HG03139 (cell line): ENCODE data around the gene IVD.

Experiments used
- ATAC-seq: cut with Tn5 transposase; IDR thresholded peaks from one replicate; pipeline ENCODE4 v1.9.1; 2021; ENCODE audit not compliant: unreplicated experiment

IVD gene

DNA sequence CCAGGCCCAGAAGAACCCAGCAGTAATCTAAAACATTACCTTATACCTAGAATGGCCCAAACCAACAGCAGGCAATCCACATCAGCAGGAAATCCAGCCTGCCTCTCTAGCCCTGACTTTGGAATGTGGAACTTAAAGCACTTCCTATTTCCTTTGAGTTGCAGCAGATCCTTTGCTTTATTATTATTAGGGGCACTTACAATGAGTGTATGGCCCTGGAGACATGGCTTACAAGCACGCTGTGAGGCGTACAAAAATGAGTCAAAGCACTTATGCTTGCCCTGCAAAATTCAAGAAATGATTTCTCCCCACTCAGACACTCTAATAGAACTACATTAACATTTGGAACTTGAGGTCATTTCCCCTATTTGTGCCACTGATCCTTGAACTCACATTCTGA lies 32.6 kb upstream of the IVD start:
- no peak for ATAC-seq

DNA sequence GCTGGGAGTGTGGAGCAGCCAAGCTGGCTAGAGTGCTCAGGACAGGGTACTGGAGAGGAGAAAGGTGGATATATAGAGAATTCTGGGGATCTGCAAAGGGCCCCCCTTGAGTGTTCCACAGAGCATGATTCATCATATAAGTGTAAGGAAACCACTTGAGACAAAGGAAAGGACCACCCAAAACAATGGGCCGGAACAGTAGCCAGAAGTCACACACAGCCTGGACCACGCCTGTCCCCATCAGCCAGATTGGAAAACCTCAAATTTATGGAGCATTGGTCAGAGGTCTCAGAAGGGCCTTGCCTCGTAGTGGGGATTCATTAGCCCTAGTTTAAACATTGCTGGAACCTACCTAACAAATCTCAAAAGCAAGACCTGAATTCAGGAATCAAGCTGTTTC lies 28.0 kb upstream of the IVD start:
- ATAC-seq = no peak

DNA sequence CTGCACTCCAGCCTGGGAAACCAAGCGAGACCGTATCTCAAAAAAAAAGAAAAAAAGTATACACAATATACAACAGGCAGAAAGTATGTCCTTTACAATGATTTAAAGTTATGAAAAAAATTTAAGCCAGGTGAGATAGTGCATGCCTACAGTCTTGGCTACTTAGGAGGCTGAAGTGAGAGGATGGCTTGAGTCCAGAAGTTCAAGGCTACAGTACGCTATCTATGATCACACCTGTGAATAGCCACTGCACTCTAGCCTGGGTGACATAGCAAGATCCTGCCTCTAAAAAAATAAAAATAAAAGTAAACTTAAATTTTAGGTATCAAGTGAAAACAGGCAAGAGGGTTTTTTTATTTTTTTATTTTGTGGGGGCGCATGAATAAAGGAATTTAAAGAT lies 26.2 kb upstream of the IVD start:
- ATAC-seq = no peak

DNA sequence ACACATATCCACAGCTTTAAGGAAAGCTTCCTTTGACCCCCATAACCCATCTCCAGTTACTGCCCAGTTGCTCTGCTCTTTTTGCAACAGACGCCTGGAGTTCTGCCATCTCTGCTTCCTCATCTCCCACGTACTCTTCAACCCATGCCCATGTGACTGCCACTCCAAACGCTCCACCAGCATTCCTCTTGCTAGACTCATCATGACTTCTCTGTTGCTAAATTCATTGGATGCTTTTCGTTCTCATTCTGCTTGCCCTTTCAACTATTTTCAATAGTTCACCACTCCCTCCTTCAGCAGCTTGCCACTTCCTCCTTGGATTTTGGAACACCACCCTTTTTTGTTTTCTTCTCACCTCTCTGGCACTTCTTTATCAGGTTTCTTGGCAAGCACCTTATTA lies 25.7 kb upstream of the IVD start:
- ATAC-seq = no peak

DNA sequence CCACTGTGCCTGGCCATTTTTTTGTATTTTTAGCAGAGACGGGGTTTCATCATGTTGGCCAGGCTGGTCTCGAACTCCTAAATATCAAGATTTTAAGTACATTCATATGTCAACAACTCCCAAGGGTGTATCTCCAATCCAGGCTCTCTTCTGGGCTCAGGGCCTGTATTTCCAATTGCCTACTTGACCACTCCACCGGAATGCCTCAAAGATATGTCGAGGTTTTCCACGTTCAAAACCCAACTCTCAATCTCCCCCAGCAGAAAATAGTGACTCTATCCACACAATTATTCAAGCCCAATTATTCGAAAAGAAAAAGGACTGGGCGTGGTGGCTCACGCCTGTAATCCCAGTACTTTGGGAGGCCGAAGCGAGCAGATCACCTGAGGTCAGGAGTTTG lies 25.0 kb upstream of the IVD start:
- ATAC-seq = no peak

DNA sequence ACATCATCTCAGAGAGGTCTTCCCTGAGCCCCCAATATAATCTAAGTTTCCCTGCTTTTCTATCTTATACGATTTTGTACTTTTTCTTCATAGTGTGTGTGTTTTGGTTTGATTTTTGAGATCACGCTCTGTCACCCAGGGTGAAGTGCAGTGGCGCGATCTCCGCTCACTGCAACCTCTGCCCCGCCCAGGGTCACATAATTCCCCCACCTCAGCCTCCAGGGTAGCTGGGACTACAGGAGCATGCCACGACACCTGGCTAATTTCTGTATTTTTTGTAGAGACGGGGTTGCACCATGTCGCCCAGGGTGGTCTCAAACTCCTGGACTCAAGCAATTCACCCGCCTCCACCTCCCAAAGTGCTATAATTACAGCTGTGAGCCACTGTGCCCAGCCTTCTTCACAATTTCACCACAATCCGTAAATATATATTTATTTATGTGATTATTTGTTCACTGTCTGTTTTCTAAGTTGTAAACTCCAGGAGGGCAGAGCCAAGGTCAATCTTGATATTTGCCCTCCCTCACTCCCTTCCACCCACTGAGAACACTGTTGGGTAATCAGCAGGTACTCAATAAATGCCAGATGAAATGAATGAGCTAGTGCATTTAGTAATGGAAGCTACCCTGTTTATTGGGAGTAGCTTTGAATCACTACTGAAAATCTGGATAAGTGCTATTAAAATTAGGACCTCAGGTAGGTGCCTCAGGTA lies 23.6 kb upstream of the IVD start:
- no peak for ATAC-seq

DNA sequence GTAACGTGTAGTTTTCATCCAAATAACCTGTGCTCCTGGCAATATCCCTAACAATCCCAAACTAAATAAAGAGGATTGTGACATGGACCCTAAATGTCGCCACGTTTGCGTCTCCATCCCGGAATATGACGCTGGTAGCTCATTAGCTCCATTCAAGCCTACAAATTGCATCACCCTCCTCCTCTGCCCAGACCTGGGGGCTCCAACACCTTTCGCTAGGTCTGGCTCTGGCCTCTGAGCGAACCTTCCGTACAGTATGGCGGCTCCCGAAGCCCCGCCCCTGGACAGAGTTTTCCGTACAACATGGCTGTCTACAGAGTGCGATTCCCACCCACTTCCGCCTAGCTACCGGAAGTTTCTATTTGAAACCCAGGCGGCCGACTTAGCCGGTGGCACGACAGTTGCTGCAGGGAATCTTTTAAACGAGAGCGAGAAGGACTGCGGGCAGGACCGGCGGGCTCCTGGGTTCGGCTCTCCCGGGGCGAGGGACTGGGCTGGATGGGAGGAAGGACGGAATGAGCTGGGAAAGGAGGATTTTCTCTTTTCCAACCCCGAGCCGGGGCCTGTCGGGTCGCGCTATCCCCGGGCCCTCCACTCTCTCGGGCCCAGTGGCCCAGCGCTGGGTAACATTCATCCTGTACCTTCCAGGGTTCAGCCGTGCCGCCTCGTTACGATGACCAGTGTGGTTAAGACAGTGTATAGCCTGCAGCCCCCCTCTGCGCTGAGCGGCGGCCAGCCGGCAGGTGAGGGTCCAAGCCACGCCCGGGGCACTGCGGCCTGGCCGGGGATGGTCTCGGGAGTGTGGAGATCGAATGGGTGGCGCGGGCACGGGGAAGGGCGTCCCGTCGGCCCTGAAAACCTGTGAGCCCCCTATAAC lies 22.8 kb upstream of the IVD start, which contains the start of gene KNSTRN:
TSS of gene KNSTRN (plus strand) at position 142 of the 877 bp plus-strand sequence. CDS start at position 257, 115 bp downstream.
- ATAC-seq = peak; percentile 89

DNA sequence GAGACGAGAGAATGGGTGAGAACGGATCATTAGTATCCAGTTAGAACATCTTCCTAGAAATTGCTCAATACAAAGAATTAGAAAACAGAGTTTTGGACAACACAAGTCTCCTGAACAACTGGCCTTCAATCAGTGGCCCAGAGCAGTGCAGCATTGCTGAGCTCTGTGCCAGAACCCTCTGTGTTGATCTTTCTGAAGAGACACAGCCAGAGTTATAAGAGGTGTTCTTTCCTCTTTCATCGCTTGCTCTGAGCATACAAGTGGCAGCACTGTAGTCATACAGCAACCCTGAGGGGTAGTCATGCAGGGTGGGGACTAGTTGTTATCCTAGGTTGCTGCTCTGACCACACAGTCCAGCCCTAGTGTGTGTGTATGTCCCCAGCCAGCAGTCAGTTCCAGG lies 19.1 kb upstream of the IVD start:
- no peak for ATAC-seq

DNA sequence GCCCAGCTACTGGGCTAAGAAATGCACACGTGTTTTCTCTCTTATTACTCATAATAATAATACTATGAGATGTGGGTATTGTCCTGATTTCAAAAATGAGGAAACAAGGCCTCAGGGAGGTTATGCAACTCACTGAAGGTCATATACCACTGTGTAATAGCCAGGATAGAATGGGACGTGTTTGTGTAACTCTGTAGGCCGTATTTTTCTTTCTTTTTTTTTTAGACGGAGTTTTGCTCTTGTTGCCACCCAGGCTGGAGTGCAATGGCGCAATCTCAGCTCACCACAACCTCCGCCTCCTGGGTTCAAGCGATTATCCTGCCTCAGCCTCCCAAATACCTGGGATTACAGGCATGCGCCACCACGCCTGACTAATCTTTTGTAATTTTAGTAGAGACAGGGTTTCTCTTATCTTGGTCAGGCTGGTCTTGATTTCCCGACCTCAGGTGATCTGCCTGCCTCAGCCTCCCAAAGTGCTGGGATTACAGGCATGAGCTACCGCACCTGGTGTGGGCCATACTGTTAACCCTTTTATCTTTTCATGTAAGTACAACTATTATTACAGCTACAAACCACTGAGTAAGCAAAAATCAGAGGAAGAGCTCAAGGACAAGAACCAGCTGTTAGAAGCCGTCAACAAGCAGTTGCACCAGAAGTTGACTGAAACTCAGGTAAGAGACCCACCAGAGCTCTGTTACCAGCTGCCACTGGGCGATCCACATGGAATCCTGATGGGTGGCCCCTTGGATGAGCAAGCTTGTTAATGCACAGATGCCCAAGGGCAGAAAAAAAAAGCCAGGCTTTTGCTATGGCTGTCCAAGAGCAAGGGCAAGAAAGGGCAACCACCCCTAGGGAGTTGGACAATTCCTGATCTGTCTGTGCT lies 16.4 kb upstream of the IVD start:
- ATAC-seq = no peak

DNA sequence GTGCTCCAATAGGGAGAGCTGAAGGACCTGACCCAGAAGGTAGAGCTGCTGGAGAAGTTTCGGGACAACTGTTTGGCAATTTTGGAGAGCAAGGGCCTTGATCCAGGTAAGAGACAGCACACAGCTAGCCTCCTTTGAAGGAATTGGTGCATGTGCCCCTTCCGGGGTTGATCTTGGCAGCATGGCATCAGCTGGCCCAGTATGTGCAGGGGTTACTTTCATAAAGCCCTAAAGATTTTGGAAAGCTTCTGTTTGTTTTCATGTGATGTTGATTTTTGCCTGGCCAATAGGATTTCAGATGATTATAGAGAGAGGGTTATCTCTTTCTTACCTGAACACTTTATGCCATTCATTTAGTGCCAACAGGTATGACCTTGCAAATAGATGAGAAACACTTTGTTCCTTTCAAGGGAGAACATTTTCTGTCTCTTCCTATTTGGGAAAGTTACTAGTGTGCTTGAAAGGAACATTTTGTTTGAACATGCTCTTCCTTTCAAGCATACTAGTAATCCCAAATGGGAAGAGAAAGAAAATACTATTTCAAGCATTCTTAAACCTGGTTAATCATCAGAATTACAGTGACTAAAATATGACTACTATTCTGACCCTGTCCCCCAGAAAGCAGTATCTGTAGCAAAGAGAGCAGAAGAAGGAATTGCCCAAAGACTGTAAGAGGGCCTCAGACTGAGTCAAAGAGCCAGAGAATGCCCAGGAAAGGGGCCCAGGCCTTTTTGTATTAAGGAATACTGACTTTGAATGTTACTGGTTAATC lies 15.6 kb upstream of the IVD start:
- ATAC-seq = no peak

DNA sequence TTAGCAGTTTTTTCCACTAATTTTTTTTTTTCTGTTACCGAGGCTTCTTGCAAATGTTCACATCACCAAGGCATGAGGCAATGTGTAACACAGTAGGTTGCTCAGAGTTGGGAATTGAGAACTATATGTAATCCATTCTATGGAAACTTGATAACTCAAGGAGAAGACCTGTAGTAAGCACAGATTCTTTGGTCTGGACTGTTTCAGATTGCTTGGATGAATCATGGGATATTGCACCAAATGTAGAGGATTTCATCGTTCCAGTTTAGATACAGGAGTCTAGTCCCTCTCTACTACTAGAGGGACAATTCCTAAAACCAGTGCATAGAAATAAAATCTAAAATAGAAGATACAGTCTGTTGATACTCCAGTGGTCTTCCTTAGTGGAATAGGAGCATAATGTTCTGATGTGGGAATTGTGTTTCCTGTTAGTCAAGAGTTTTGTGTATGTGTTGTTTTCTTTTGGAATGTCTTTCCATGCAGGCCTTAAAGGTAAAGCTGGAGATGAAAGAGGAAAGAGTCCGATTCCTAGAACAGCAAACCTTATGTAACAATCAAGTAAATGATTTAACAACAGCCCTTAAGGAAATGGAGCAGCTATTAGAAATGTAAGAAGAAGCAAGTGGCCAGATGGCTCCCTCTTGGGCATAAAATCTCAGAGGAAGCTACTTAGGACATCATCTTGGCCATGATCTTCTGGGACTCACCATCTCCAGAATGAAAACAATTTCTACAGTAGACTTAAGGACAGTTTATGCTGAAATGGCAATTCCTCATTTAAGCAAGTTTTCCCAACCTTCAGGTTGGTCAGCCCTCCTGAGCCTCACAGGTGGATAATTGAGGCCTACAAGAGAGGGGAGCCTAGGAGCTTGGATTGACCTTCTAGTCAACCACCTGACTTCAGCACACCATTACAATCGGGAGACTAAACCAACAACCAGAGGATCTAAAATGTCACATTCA lies 12.3 kb upstream of the IVD start:
- no peak for ATAC-seq

DNA sequence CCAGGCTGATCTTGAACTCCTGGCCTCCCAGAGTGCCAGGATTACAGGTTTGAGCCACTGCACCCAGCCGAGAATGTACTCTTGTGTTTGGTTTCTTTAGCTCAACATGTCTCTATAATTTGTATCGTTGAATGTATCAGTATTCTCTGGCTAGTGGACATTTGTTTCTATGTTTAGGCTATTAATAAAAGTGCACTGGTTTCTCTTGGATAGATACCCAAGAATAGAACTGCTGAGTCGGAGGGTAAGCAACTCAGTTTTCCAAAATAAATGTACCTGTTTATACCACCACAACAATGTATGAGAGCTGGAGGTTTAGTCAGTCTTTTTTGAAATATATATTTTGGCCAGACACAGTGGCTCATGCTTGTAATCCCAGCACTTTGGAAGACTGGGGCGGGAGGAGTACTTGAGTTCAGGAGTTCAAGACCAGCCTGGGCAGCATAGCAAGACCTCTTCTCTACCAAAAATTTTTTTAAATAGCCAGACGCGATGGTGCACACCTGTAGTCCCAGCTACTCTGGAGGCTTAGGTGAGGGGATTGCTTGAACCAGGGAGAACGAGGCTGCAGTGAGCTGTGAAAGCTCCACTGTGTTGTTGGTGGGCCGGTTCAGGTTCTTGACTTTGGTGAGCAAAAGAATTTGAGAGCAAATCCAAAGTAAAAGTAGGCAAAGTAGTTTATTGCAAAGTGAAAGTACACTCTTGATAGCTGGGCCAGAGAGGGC lies 7.7 kb upstream of the IVD start:
- no peak for ATAC-seq

DNA sequence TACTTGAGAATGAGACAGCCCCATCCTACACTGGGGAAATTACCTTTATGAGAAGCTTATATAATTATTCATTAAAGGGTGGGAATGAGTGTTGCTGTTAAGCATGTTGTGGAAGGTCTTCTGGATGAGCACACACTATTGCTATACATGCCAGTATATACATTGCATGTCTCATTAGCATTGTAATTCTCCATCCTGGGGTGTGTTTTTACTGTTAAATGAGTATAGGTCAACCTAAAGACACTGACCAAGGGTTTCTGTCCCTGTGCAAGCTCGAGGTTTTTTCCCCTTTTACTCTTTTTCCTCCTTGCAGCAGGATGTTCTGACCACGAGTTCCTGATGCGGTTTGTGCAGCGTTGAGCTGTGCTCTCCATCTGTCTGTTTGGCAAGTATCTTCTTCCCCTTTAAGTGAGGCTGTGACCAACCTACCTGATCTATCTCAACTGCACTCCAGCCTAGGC lies 7.2 kb upstream of the IVD start:
- ATAC-seq = peak; percentile 85

DNA sequence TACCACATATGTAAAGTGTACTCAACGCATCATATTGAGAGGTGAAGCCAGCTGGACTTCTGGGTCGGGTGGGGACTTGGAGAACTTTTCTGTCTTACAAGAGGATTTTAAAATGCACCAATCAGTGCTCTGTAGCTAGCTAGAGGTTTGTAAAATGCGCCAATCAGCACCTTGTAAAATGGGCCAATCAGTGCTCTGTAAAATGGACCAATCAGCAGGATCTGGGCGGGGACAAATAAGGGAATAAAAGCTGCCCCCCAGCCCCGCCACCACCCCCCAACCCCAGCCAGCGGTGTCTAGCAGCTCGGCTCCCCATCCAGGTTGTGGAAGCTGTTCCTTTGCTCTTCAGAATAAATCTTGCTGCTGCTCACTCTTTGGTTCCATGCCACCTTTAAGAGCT lies 6.2 kb upstream of the IVD start:
- ATAC-seq = no peak

DNA sequence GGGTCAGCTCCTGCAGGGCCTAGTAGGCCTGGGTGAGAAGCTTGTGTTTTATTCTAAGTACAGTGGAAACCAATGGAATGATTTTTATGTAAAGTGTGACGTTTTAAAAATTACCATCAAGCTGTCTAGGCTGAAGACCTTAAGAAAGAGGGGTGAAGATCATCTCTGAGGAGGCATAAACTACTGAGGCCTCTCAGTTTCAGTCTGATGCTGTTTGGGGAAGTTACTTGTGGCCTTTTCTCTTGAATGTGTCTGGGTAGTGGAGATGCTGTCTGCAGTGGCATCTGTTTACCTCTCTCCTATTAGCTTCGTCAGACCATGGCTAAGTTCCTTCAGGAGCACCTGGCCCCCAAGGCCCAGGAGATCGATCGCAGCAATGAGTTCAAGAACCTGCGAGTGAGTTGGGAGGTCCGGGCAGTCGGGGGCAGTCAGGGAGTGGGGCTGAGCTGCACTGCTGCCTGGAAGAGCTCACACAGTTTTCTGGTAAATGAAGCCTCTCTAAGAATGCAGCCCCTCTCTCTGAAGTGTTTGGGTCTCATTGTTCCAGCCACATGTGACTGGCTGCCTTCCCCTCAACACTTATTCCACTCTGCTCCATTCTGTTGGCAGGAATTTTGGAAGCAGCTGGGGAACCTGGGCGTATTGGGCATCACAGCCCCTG lies 1.9 kb downstream of the IVD start:
- ATAC-seq = peak; percentile 56

DNA sequence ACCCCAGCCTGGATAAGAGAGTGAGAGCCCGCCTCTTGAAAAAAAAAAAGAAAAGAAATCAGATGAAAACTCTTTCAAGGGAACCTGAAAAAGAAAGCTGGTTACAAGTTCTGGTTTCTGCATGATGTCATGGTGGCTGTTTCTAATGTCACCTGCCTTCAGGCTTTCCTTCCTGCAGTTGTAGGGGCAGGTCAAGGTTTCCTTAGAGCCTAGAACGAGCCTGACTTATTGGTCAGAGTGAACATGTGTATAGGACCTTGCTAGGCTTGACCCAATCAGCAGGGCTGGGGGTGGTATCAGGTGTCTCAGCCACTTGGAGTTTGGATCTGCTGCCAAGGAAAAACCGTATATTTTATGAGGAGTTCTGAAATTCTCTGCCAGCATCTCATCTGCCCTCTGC lies 3.8 kb downstream of the IVD start:
- ATAC-seq = no peak

DNA sequence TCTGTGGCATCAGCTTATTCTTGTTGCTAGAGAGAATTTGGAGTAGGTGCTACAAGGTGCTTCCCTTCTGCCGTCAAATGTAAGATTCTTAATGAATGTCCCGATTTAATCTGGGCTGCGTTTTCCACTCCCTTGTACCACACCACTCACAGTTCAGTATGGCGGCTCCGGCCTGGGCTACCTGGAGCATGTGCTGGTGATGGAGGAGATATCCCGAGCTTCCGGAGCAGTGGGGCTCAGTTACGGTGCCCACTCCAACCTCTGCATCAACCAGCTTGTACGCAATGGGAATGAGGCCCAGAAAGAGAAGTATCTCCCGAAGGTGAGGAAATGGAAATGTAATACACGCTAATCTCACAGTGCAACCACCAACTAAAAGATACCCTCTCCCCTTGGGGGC lies 4.9 kb downstream of the IVD start:
- no peak for ATAC-seq

DNA sequence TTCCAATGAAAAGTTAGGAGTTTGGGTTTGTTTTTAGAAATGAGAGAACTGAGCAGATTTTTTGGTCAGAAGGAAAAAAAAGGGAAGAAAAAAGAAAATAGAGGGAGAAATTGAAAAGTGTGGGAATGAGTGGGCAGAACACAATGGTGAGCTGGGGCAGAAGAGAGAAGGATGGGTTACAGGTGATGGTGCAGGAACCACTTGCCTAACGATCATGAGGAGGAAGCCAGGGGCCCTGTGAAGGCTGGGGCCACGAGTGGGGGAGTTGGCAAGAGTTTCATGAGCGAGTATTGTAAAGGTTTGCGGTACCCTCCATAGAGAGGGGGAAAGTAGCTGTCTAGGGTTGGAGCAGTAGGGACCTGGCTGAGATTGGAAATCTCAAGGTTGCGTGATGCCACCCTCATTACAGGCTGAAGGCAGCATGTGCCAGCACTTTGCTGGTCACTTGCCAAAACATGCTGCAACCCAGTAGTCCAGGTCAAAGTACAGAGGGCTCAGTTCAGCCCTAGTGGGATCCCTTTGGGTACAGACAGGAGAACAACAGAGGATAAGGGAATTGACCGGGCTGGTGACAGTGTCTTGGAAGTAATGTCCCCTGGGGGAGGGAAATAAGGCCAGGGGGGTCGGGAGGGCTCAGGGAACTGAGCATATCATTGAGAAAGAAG lies 6.6 kb downstream of the IVD start:
- ATAC-seq = no peak
